ENCODE measurements around the gene SIL1. TPM values are rescaled to one million over a fixed set of nuclear protein-coding genes. Genes with fewer than 3 reads are reported as not detected.
"Not testable (repeated sequence)": the region's sequence is repeated elsewhere in the genome, so short reads cannot be mapped to it uniquely, and the experiment has no call there.

The SIL1 gene
- total RNA-seq, 4 donors from 2014 or later = 17.4 to 122 (median 58.3) TPM

GRCh38 chr5:139223481-139223880 is 25.3 kb upstream of the SIL1 start:
- Histone ChIP-seq H3K27ac (no peak overlapping the region), H3K9me3 (no peaks in the 10 kb centered on the region), H3K27me3 (no peaks in the 10 kb centered on the region), H3K36me3 (no peaks in the 10 kb centered on the region), H3K4me1 (no peaks in the 10 kb centered on the region), H3K4me3 (no peak overlapping the region)
- no peak for TF ChIP-seq POLR2A (IDR thresholded peaks at IDR 0.05)
- TF ChIP-seq CTCF (IDR thresholded peaks at IDR 0.05) = no peak
- intact Hi-C loops (cut with DNase I; ENCODE audit: low total_unique reads) = no loop called here
- DNase-seq = no peak

- Histone ChIP-seq H3K27ac (no peak overlapping the region), H3K4me1 (no peaks in the 10 kb centered on the region), H3K36me3 (no peaks in the 10 kb centered on the region), H3K4me3 (no peak overlapping the region), H3K27me3 (no peaks in the 10 kb centered on the region), H3K9me3 (no peaks in the 10 kb centered on the region)
- intact Hi-C loops (cut with DNase I; ENCODE audit: low total_unique reads) = no loop called here
- DNase-seq = no peak
- no peak for TF ChIP-seq POLR2A (IDR thresholded peaks at IDR 0.05)
- TF ChIP-seq CTCF (IDR thresholded peaks at IDR 0.05) = no peak
Measured at GRCh38 chr5:139222346-139222745, 24.2 kb upstream of the SIL1 start.

- intact Hi-C loops (cut with DNase I; ENCODE audit: low total_unique reads); H3K4me1 ChIP-seq; DNase-seq: not testable (repeated sequence)
Measured at GRCh38 chr5:139218038-139218437, 19.9 kb upstream of the SIL1 start.

GRCh38 chr5:139215107-139215975 is 17.2 kb upstream of the SIL1 start:
- no peak overlapping the region for H3K4me3 ChIP-seq
- H3K27ac ChIP-seq = no peak overlapping the region
- H3K27me3 ChIP-seq = no peaks in the 10 kb centered on the region
- H3K4me1 ChIP-seq = no peaks in the 10 kb centered on the region
- H3K9me3 ChIP-seq = no peaks in the 10 kb centered on the region
- TF ChIP-seq POLR2A (IDR thresholded peaks at IDR 0.05) = no peak
- no peak for DNase-seq
- intact Hi-C loops (cut with DNase I; ENCODE audit: low total_unique reads) = no loop called here
- no peaks in the 10 kb centered on the region for H3K36me3 ChIP-seq

More at GRCh38 chr5:139218038-139218437, 19.9 kb upstream of the SIL1 start:
- H3K4me3 ChIP-seq, H3K36me3 ChIP-seq, H3K27me3 ChIP-seq, H3K27ac ChIP-seq, H3K9me3 ChIP-seq: not testable (repeated sequence)

GRCh38 chr5:139214646-139215045 is 16.5 kb upstream of the SIL1 start:
- H3K27me3 ChIP-seq = no peaks in the 10 kb centered on the region
- intact Hi-C loops (cut with DNase I; ENCODE audit: low total_unique reads) = no loop called here
- DNase-seq = no peak
- H3K27ac ChIP-seq = no peak overlapping the region
- no peak overlapping the region for H3K4me3 ChIP-seq
- TF ChIP-seq POLR2A (IDR thresholded peaks at IDR 0.05) = no peak
- no peak for TF ChIP-seq CTCF (IDR thresholded peaks at IDR 0.05)
- no peaks in the 10 kb centered on the region for H3K36me3 ChIP-seq
- no peaks in the 10 kb centered on the region for H3K9me3 ChIP-seq
- no peaks in the 10 kb centered on the region for H3K4me1 ChIP-seq

- H3K4me3 ChIP-seq = no peak overlapping the region
- H3K27ac ChIP-seq = no peak overlapping the region
- H3K4me1 ChIP-seq = no peaks in the 10 kb centered on the region
- no peaks in the 10 kb centered on the region for H3K36me3 ChIP-seq
- TF ChIP-seq CTCF (IDR thresholded peaks at IDR 0.05) = no peak
- no peak for TF ChIP-seq POLR2A (IDR thresholded peaks at IDR 0.05)
- no peaks in the 10 kb centered on the region for H3K9me3 ChIP-seq
- DNase-seq = no peak
- intact Hi-C loops (cut with DNase I; ENCODE audit: low total_unique reads) = no loop called here
- no peaks in the 10 kb centered on the region for H3K27me3 ChIP-seq
Measured at GRCh38 chr5:139212906-139213305, 14.7 kb upstream of the SIL1 start.

Measured in uterus (tissue), 4 donors.